Neural crest cell (in vitro differentiated cells): ENCODE data around the gene BCDIN3D. TPM values are rescaled to one million over a fixed set of nuclear protein-coding genes. Genes with fewer than 3 reads are reported as not detected.
"Not testable (repeated sequence)": the region's sequence is repeated elsewhere in the genome, so short reads cannot be mapped to it uniquely, and the experiment has no call there.

Source experiments
- DNase-seq: peaks from one replicate; pipeline ENCODE4 v3.0.0; 2021; ENCODE audit warnings: low read depth, mixed read lengths, low spot score
- H3K27ac Mint-ChIP-seq: one replicate; pipeline ENCODE4 v1.8.0; 2021; ENCODE audit warnings: mild to moderate bottlenecking, mixed read lengths; ENCODE audit not compliant: unreplicated experiment
- H3K27me3 Mint-ChIP-seq: 2 replicates; pipeline ENCODE4 v1.8.0; 2021; ENCODE audit warnings: low read depth, mild to moderate bottlenecking, mixed read lengths
- H3K36me3 Mint-ChIP-seq: 2 replicates; pipeline ENCODE4 v1.8.0; 2021; ENCODE audit warnings: low read depth, mild to moderate bottlenecking, mixed read lengths
- H3K4me1 Mint-ChIP-seq: 2 replicates; pipeline ENCODE4 v1.8.0; 2021; ENCODE audit warnings: mixed read lengths
- H3K4me3 Mint-ChIP-seq: one replicate; pipeline ENCODE4 v1.8.0; 2021; ENCODE audit warnings: mild to moderate bottlenecking, mixed read lengths
- H3K9me3 Mint-ChIP-seq: 2 replicates; pipeline ENCODE4 v1.8.0; 2021; ENCODE audit warnings: mixed read lengths
- CTCF ChIP-seq: fragments of 200-600 bp; sonication (generic); conservative IDR thresholded peaks from 2 replicates; pipeline ENCODE4 v1.5.0; 2021; ENCODE audit warnings: antibody characterized with exemption, mild to moderate bottlenecking
- total RNA-seq: library from RNA; stranded (reverse); gene quantifications from 2 replicates; pipeline ENCODE4 v1.2.1, GENCODE V29; 2021

The BCDIN3D gene
- total RNA-seq, 1 donor from 2014 or later, result 7.9 TPM

GRCh38 chr12:49874142-49874897 lies 31.4 kb upstream of the BCDIN3D start:
- no peaks in the 10 kb centered on the region for H3K27me3 Mint-ChIP-seq
- peaks cover 4% of the 10 kb centered on the region for H3K4me1 Mint-ChIP-seq
- H3K4me3 Mint-ChIP-seq, result no peak overlapping the region
- H3K9me3 Mint-ChIP-seq, result peaks cover 17% of the 10 kb centered on the region
- no peaks in the 10 kb centered on the region for H3K36me3 Mint-ChIP-seq
- no peak for DNase-seq
- no peak overlapping the region for H3K27ac Mint-ChIP-seq
- no peak for TF ChIP-seq CTCF

- peaks cover 4% of the 10 kb centered on the region for H3K4me1 Mint-ChIP-seq
- H3K9me3 Mint-ChIP-seq, result peaks cover 8% of the 10 kb centered on the region
- H3K27ac Mint-ChIP-seq, result no peak overlapping the region
- no peaks in the 10 kb centered on the region for H3K27me3 Mint-ChIP-seq
- DNase-seq, result no peak
- H3K4me3 Mint-ChIP-seq, result no peak overlapping the region
- no peaks in the 10 kb centered on the region for H3K36me3 Mint-ChIP-seq
- TF ChIP-seq CTCF, result no peak
Observed at GRCh38 chr12:49873361-49873934, 30.5 kb upstream of the BCDIN3D start.

GRCh38 chr12:49872781-49873181 lies 29.9 kb upstream of the BCDIN3D start:
- Mint-ChIP-seq H3K27me3 (no peaks in the 10 kb centered on the region), H3K9me3 (peaks cover 2% of the 10 kb centered on the region), H3K4me3 (no peak overlapping the region), H3K36me3 (no peaks in the 10 kb centered on the region), H3K4me1 (peaks cover 4% of the 10 kb centered on the region), H3K27ac (no peak overlapping the region)
- no peak for DNase-seq
- no peak for TF ChIP-seq CTCF

GRCh38 chr12:49872381-49872780 lies 29.5 kb upstream of the BCDIN3D start:
- Mint-ChIP-seq H3K36me3 (no peaks in the 10 kb centered on the region), H3K27me3 (no peaks in the 10 kb centered on the region), H3K9me3 (no peaks in the 10 kb centered on the region), H3K4me1 (peaks cover 4% of the 10 kb centered on the region), H3K4me3 (no peak overlapping the region), H3K27ac (no peak overlapping the region)
- TF ChIP-seq CTCF, result no peak
- no peak for DNase-seq

- DNase-seq, H3K9me3 Mint-ChIP-seq, H3K4me1 Mint-ChIP-seq, H3K4me3 Mint-ChIP-seq, H3K36me3 Mint-ChIP-seq, H3K27ac Mint-ChIP-seq, H3K27me3 Mint-ChIP-seq: not testable (repeated sequence)
Observed at GRCh38 chr12:49871811-49872251, 28.9 kb upstream of the BCDIN3D start.

GRCh38 chr12:49871263-49871561 lies 28.3 kb upstream of the BCDIN3D start:
- Mint-ChIP-seq H3K27me3 (no peaks in the 10 kb centered on the region), H3K4me1 (peaks cover 4% of the 10 kb centered on the region), H3K36me3 (no peaks in the 10 kb centered on the region), H3K4me3 (no peak overlapping the region), H3K9me3 (no peaks in the 10 kb centered on the region), H3K27ac (no peak overlapping the region)
- no peak for DNase-seq
- no peak for TF ChIP-seq CTCF
